ENCODE data around the gene IMP4. TPM values are rescaled to one million over a fixed set of nuclear protein-coding genes. Genes with fewer than 3 reads are reported as not detected.

IMP4 gene, protein sequence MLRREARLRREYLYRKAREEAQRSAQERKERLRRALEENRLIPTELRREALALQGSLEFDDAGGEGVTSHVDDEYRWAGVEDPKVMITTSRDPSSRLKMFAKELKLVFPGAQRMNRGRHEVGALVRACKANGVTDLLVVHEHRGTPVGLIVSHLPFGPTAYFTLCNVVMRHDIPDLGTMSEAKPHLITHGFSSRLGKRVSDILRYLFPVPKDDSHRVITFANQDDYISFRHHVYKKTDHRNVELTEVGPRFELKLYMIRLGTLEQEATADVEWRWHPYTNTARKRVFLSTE
- total RNA-seq (10 to 100 TPM; 46.8 to 75.7 (median 54.7) TPM), polyA plus RNA-seq (10 to 100 TPM; 83.6 to 84.7 TPM)

DNA sequence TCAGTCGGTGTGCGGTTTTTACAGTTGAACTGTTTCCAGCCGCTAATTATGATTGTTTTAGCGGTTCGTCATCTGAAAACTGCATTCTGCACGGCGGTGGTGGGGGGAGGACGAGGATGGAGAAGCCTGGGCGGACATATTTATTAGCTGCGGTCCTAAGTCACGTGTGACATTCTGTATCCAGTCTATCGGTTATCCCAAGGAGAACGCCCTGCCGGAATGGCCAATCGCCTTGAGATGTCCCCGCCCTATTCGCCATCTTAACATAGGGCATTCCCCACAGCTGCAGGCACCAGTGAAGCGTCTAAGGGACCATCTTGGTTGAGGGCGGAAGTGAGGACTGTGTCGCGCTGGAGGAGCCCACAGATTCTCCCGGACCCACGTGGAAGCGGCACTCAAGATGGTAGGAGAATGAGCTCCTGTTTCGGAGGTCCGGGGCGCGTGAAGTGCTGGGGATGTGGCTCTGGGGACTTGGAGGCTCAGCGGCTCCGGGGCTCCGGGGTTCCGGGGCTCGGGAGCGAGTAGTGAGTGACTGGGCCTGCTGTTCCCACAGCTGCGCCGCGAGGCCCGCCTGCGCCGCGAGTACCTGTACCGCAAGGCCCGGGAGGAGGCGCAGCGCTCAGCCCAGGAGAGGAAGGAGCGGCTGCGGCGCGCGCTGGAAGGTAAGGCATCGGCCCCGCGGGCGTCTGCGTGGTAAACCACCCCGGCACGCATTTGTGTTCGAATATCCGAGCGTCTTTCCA is at the start of gene IMP4:
Gene IMP4 (plus strand): TSS at position 365 of the 743 bp plus-strand sequence. CDS start 36 bp downstream, at position 401.
- no peaks in the 10 kb centered on the region for H3K9me3 ChIP-seq
- H3K4me1 ChIP-seq, result peaks cover 0 to 10% (median 0%) of the 10 kb centered on the region in 3 donors
- H3K36me3 ChIP-seq, result peaks cover under 1 to 44% (median 30%) of the 10 kb centered on the region in 3 donors
- peak; percentile 60 for FAIRE-seq
- ATAC-seq, result peak; percentile 92 to 96 (median 93)
- peak within 1 kb of the TSS; percentile 73 to 85 (median 78) for H3K4me3 ChIP-seq
- 0% methylated on average over 49 to 60 of the region's 60 CpGs for WGBS, 2 donors
- H3K27ac ChIP-seq, result peak within 1 kb of the TSS; percentile 68 to 88 (median 78)
- H3K27me3 ChIP-seq, result no peaks in the 10 kb centered on the region
- peak; percentile 87 to 99 (median 96) for DNase-seq
- no peak for TF ChIP-seq CTCF (IDR thresholded peaks at IDR 0.05)
- intact Hi-C loops (cut with DNase I), result no loop called here

DNA sequence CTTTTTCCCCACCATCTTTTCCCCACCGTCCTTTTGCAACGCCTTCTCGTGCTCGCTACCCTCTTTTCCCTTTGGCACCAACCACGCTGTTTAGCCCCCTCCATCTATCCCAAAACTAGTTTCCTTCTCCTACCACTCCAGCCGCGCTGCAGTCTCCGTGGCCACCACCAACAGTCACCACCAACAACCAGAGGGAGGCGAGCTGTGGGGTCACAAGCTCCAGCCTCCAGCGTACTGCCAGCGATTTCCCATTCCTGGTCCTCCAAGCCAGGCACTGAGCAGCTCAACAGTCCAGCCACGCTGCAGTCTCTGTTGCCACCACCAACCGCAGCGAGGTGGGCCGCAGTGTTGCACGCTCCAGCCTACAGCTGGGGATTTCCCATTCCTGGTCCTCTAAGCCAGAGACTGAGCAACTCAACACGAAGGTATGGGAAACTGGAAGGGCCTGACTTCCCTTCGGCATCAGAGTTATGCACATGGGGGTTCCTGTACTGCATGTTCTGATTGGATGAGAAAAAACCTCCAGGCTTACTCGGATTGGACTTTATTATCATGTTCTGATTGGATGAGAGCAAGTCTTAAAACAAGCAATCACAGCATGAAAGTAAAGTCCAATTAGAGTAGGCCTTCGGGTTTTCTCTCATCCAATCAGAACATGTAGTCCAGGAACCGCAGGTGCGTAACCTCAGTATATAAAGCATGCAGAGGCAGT is 42.3 kb upstream of the IMP4 start:
- no peak for ATAC-seq
- 61 to 69% methylated on average over 22 of the region's 22 CpGs for WGBS, 2 donors
- intact Hi-C loops (cut with DNase I), result no loop called here
- no peaks in the 10 kb centered on the region for H3K36me3 ChIP-seq
- TF ChIP-seq CTCF (IDR thresholded peaks at IDR 0.05), result no peak
- no peak for DNase-seq
- FAIRE-seq, result no peak
- H3K4me1 ChIP-seq, result no peaks in the 10 kb centered on the region
- no peak overlapping the region for H3K27ac ChIP-seq
- no peak overlapping the region for H3K4me3 ChIP-seq
- peaks cover 0 to 16% (median 0%) of the 10 kb centered on the region in 4 donors for H3K27me3 ChIP-seq
- no peaks in the 10 kb centered on the region for H3K9me3 ChIP-seq

- no peak for FAIRE-seq
- Histone ChIP-seq H3K36me3 (no peaks in the 10 kb centered on the region), H3K27me3 (peaks cover 0 to 16% (median 0%) of the 10 kb centered on the region in 4 donors), H3K4me1 (no peaks in the 10 kb centered on the region), H3K27ac (no peak overlapping the region), H3K9me3 (no peaks in the 10 kb centered on the region), H3K4me3 (no peak overlapping the region)
- WGBS, 2 donors, result 81 to 93% methylated on average over 13 of the region's 13 CpGs
- TF ChIP-seq CTCF (IDR thresholded peaks at IDR 0.05), result no peak
- no peak for ATAC-seq
- intact Hi-C loops (cut with DNase I), result no loop called here
- no peak for DNase-seq
These were observed 41.7 kb upstream of the IMP4 start for GRCh38 chr2:130300970-130301348.

GRCh38 chr2:130302164-130302886 is 40.4 kb upstream of the IMP4 start:
- no peak for TF ChIP-seq CTCF (IDR thresholded peaks at IDR 0.05)
- ATAC-seq, result no peak
- no peak overlapping the region for H3K4me3 ChIP-seq
- H3K36me3 ChIP-seq, result no peaks in the 10 kb centered on the region
- H3K27ac ChIP-seq, result no peak overlapping the region
- H3K4me1 ChIP-seq, result no peaks in the 10 kb centered on the region
- intact Hi-C loops (cut with DNase I), result no loop called here
- DNase-seq, result no peak
- whole genome bisulfite sequencing, 2 donors, result 69 to 77% methylated on average over 12 of the region's 12 CpGs
- H3K9me3 ChIP-seq, result no peaks in the 10 kb centered on the region
- FAIRE-seq, result no peak
- H3K27me3 ChIP-seq, result peaks cover 0 to 9% (median 0%) of the 10 kb centered on the region in 4 donors

Data from pancreas (tissue), 10 donors.